ENCODE data around the gene HBG1. TPM values are rescaled to one million over a fixed set of nuclear protein-coding genes. Genes with fewer than 3 reads are reported as not detected.
"Not testable (repeated sequence)": the region's sequence is repeated elsewhere in the genome, so short reads cannot be mapped to it uniquely, and the experiment has no call there.

Gene HBG1
- total RNA-seq, 2 donors from 2014 or later, result not detected

GRCh38 chr11:5250543-5251204, 1.0 kb upstream of the HBG1 start:
- no peak overlapping the region for H3K4me3 Mint-ChIP-seq
- ATAC-seq (replicated peaks in 1 of 2) (no peak), DNase-seq (no peak)
- no peaks in the 10 kb centered on the region for H3K9me3 Mint-ChIP-seq
- H3K27me3 Mint-ChIP-seq (ENCODE audit: low read depth), result no peaks in the 10 kb centered on the region
- H3K36me3 Mint-ChIP-seq (ENCODE audit: insufficient read depth in 2 of 2), result no peaks in the 10 kb centered on the region
- H3K4me1 Mint-ChIP-seq (ENCODE audit: low read depth), result no peaks in the 10 kb centered on the region
- no peak overlapping the region for H3K27ac Mint-ChIP-seq

GRCh38 chr11:5248498-5248897, 1.2 kb downstream of the HBG1 start:
- not testable (repeated sequence) for H3K9me3 Mint-ChIP-seq; H3K4me3 Mint-ChIP-seq; H3K27me3 Mint-ChIP-seq (ENCODE audit: low read depth); ATAC-seq (replicated peaks in 1 of 2); H3K4me1 Mint-ChIP-seq (ENCODE audit: low read depth); H3K27ac Mint-ChIP-seq; H3K36me3 Mint-ChIP-seq (ENCODE audit: insufficient read depth in 2 of 2); DNase-seq

- DNase-seq, result no peak
- ATAC-seq (replicated peaks in 1 of 2), result no peak
- no peaks in the 10 kb centered on the region for H3K9me3 Mint-ChIP-seq
- no peak overlapping the region for H3K4me3 Mint-ChIP-seq
- no peaks in the 10 kb centered on the region for H3K27me3 Mint-ChIP-seq (ENCODE audit: low read depth)
- no peaks in the 10 kb centered on the region for H3K36me3 Mint-ChIP-seq (ENCODE audit: insufficient read depth in 2 of 2)
- H3K27ac Mint-ChIP-seq, result no peak overlapping the region
- H3K4me1 Mint-ChIP-seq (ENCODE audit: low read depth), result no peaks in the 10 kb centered on the region
Measured at GRCh38 chr11:5247472-5248192, 2.0 kb downstream of the HBG1 start.

- DNase-seq, result no peak
- ATAC-seq (replicated peaks in 1 of 2), result no peak
Measured at GRCh38 chr11:5246772-5247471, 2.7 kb downstream of the HBG1 start.

GRCh38 chr11:5245155-5245554, 4.5 kb downstream of the HBG1 start:
- ATAC-seq (replicated peaks in 1 of 2) (no peak), DNase-seq (no peak)
- Mint-ChIP-seq H3K27ac (no peak overlapping the region), H3K4me1 (ENCODE audit: low read depth) (no peaks in the 10 kb centered on the region), H3K9me3 (no peaks in the 10 kb centered on the region), H3K27me3 (ENCODE audit: low read depth) (no peaks in the 10 kb centered on the region), H3K36me3 (ENCODE audit: insufficient read depth in 2 of 2) (no peaks in the 10 kb centered on the region), H3K4me3 (no peak overlapping the region)

More at GRCh38 chr11:5246772-5247471, 2.7 kb downstream of the HBG1 start:
- Mint-ChIP-seq H3K9me3 (no peaks in the 10 kb centered on the region), H3K4me3 (no peak overlapping the region), H3K27ac (no peak overlapping the region), H3K36me3 (ENCODE audit: insufficient read depth in 2 of 2) (no peaks in the 10 kb centered on the region), H3K27me3 (ENCODE audit: low read depth) (no peaks in the 10 kb centered on the region), H3K4me1 (ENCODE audit: low read depth) (no peaks in the 10 kb centered on the region)

GRCh38 chr11:5243816-5244180, 5.9 kb downstream of the HBG1 start:
- ATAC-seq (replicated peaks in 1 of 2), result no peak
- no peak overlapping the region for H3K4me3 Mint-ChIP-seq
- H3K4me1 Mint-ChIP-seq (ENCODE audit: low read depth), result no peaks in the 10 kb centered on the region
- H3K27me3 Mint-ChIP-seq (ENCODE audit: low read depth), result peaks cover 2% of the 10 kb centered on the region
- H3K9me3 Mint-ChIP-seq, result no peaks in the 10 kb centered on the region
- no peak for DNase-seq
- H3K27ac Mint-ChIP-seq, result no peak overlapping the region
- no peaks in the 10 kb centered on the region for H3K36me3 Mint-ChIP-seq (ENCODE audit: insufficient read depth in 2 of 2)

- H3K4me3 Mint-ChIP-seq, result no peak overlapping the region
- no peaks in the 10 kb centered on the region for H3K9me3 Mint-ChIP-seq
- no peaks in the 10 kb centered on the region for H3K4me1 Mint-ChIP-seq (ENCODE audit: low read depth)
- peaks cover 6% of the 10 kb centered on the region for H3K27me3 Mint-ChIP-seq (ENCODE audit: low read depth)
- no peaks in the 10 kb centered on the region for H3K36me3 Mint-ChIP-seq (ENCODE audit: insufficient read depth in 2 of 2)
- no peak overlapping the region for H3K27ac Mint-ChIP-seq
- DNase-seq (no peak), ATAC-seq (replicated peaks in 1 of 2) (no peak)
Measured at GRCh38 chr11:5242933-5243815, 6.5 kb downstream of the HBG1 start.

GRCh38 chr11:5242208-5242607, 7.4 kb downstream of the HBG1 start:
- DNase-seq, result no peak
- Mint-ChIP-seq H3K36me3 (ENCODE audit: insufficient read depth in 2 of 2) (no peaks in the 10 kb centered on the region), H3K9me3 (no peaks in the 10 kb centered on the region), H3K4me3 (no peak overlapping the region), H3K4me1 (ENCODE audit: low read depth) (no peaks in the 10 kb centered on the region), H3K27me3 (ENCODE audit: low read depth) (peaks cover 6% of the 10 kb centered on the region), H3K27ac (no peak overlapping the region)
- no peak for ATAC-seq (replicated peaks in 1 of 2)

- Mint-ChIP-seq H3K4me1 (ENCODE audit: low read depth) (no peaks in the 10 kb centered on the region), H3K27ac (no peak overlapping the region), H3K9me3 (no peaks in the 10 kb centered on the region), H3K4me3 (no peak overlapping the region), H3K27me3 (ENCODE audit: low read depth) (peaks cover 6% of the 10 kb centered on the region), H3K36me3 (ENCODE audit: insufficient read depth in 2 of 2) (no peaks in the 10 kb centered on the region)
- DNase-seq (no peak), ATAC-seq (replicated peaks in 1 of 2) (no peak)
Measured at GRCh38 chr11:5241458-5241857, 8.2 kb downstream of the HBG1 start.

GRCh38 chr11:5240458-5240857, 9.2 kb downstream of the HBG1 start:
- Mint-ChIP-seq H3K36me3 (ENCODE audit: insufficient read depth in 2 of 2) (no peaks in the 10 kb centered on the region), H3K9me3 (no peaks in the 10 kb centered on the region), H3K27me3 (ENCODE audit: low read depth) (peaks cover 6% of the 10 kb centered on the region), H3K4me1 (ENCODE audit: low read depth) (no peaks in the 10 kb centered on the region), H3K4me3 (no peak overlapping the region), H3K27ac (no peak overlapping the region)
- ATAC-seq (replicated peaks in 1 of 2), result no peak
- DNase-seq, result no peak

- Mint-ChIP-seq H3K36me3 (ENCODE audit: insufficient read depth in 2 of 2) (no peaks in the 10 kb centered on the region), H3K9me3 (no peaks in the 10 kb centered on the region), H3K4me3 (no peak overlapping the region), H3K4me1 (ENCODE audit: low read depth) (no peaks in the 10 kb centered on the region), H3K27ac (no peak overlapping the region), H3K27me3 (ENCODE audit: low read depth) (peaks cover 6% of the 10 kb centered on the region)
- DNase-seq, result no peak
- no peak for ATAC-seq (replicated peaks in 1 of 2)
Measured at GRCh38 chr11:5240056-5240455, 9.6 kb downstream of the HBG1 start.

GRCh38 chr11:5239046-5239445, 10.6 kb downstream of the HBG1 start:
- Mint-ChIP-seq H3K4me1 (ENCODE audit: low read depth) (peaks cover 6% of the 10 kb centered on the region), H3K27me3 (ENCODE audit: low read depth) (peaks cover 6% of the 10 kb centered on the region), H3K27ac (no peak overlapping the region), H3K4me3 (no peak overlapping the region), H3K9me3 (no peaks in the 10 kb centered on the region), H3K36me3 (ENCODE audit: insufficient read depth in 2 of 2) (no peaks in the 10 kb centered on the region)
- no peak for DNase-seq
- ATAC-seq (replicated peaks in 1 of 2), result no peak

GRCh38 chr11:5238486-5238885, 11.2 kb downstream of the HBG1 start:
- no peak for DNase-seq
- H3K27ac Mint-ChIP-seq, result no peak overlapping the region
- no peak overlapping the region for H3K4me3 Mint-ChIP-seq
- ATAC-seq (replicated peaks in 1 of 2), result no peak
- H3K4me1 Mint-ChIP-seq (ENCODE audit: low read depth), result peaks cover 6% of the 10 kb centered on the region
- no peaks in the 10 kb centered on the region for H3K36me3 Mint-ChIP-seq (ENCODE audit: insufficient read depth in 2 of 2)
- H3K9me3 Mint-ChIP-seq, result no peaks in the 10 kb centered on the region
- peaks cover 6% of the 10 kb centered on the region for H3K27me3 Mint-ChIP-seq (ENCODE audit: low read depth)
